Astrocyte (in vitro differentiated cells and primary cell): Measurements from ENCODE around the gene PRPSAP1. TPM values are rescaled to one million over a fixed set of nuclear protein-coding genes. Genes with fewer than 3 reads are reported as not detected.

Source experiments
- DNase-seq: peaks from one replicate; pipeline ENCODE4 v3.0.0-alpha.2; 2010; ENCODE audit warnings: low read depth
- FAIRE-seq: peaks from 2 replicates; lab custom pipeline; 2011; peaks lifted over from hg19 to GRCh38; lab: Jason Lieb, UNC
- H2AFZ ChIP-seq: 2 replicates; pipeline ENCODE4 v1.6.0; 2012; ENCODE audit warnings: low read depth, low read length, inconsistent platforms
- H3K27ac ChIP-seq: 2 replicates; pipeline ENCODE4 v1.5.1; 2011; ENCODE audit warnings: low read depth, low read length, inconsistent platforms
- H3K27me3 ChIP-seq: 2 replicates; pipeline ENCODE4 v1.6.0; 2011; ENCODE audit warnings: low read length, inconsistent platforms; ENCODE audit not compliant: insufficient read depth
- H3K36me3 ChIP-seq: 2 replicates; pipeline ENCODE4 v1.5.1; 2011; ENCODE audit warnings: low read length, inconsistent platforms; ENCODE audit not compliant: insufficient read depth
- H3K4me1 ChIP-seq: 2 replicates; pipeline ENCODE4 v1.5.1; 2011; ENCODE audit warnings: low read length, inconsistent platforms; ENCODE audit not compliant: insufficient read depth
- H3K4me2 ChIP-seq: 2 replicates; pipeline ENCODE4 v1.6.0; 2012; ENCODE audit warnings: low read length, inconsistent platforms
- H3K4me3 ChIP-seq: 2 replicates; pipeline ENCODE4 v1.5.1; 2011; ENCODE audit warnings: low read depth, mild to moderate bottlenecking, low read length, inconsistent platforms; ENCODE audit not compliant: insufficient read depth
- H3K79me2 ChIP-seq: 2 replicates; pipeline ENCODE4 v1.6.0; 2012; ENCODE audit warnings: mild to moderate bottlenecking, low read length, inconsistent platforms; ENCODE audit not compliant: insufficient read depth
- H3K9ac ChIP-seq: 2 replicates; pipeline ENCODE4 v1.6.0; 2012; ENCODE audit warnings: mild to moderate bottlenecking, low read length, inconsistent platforms
- H3K9me3 ChIP-seq: 2 replicates; pipeline ENCODE4 v1.5.1; 2012; ENCODE audit warnings: low read depth, mild to moderate bottlenecking, low read length, inconsistent platforms; ENCODE audit not compliant: insufficient read depth
- H4K20me1 ChIP-seq: 2 replicates; pipeline ENCODE4 v1.6.0; 2012; ENCODE audit warnings: low read length, inconsistent platforms; ENCODE audit not compliant: insufficient read depth
- H3K27ac Mint-ChIP-seq: one replicate; pipeline ENCODE4 v1.8.0; 2021; ENCODE audit warnings: mild to moderate bottlenecking, mixed read lengths; ENCODE audit not compliant: unreplicated experiment
- H3K27me3 Mint-ChIP-seq: one replicate; pipeline ENCODE4 v1.8.0; 2021; ENCODE audit warnings: low read depth, mixed read lengths; ENCODE audit not compliant: unreplicated experiment
- H3K36me3 Mint-ChIP-seq: one replicate; pipeline ENCODE4 v1.8.0; 2021; ENCODE audit warnings: low read depth, mixed read lengths; ENCODE audit not compliant: unreplicated experiment
- H3K4me1 Mint-ChIP-seq: one replicate; pipeline ENCODE4 v1.8.0; 2021; ENCODE audit warnings: low read depth, mixed read lengths; ENCODE audit not compliant: unreplicated experiment
- H3K4me3 Mint-ChIP-seq: one replicate; pipeline ENCODE4 v1.8.0; 2021; ENCODE audit warnings: mild to moderate bottlenecking, moderate library complexity, mixed read lengths; ENCODE audit not compliant: unreplicated experiment
- H3K9me3 Mint-ChIP-seq: one replicate; pipeline ENCODE4 v1.8.0; 2021; ENCODE audit warnings: mild to moderate bottlenecking, mixed read lengths; ENCODE audit not compliant: unreplicated experiment
- CTCF ChIP-seq: IDR thresholded peaks from 2 replicates; pipeline ENCODE4 v1.5.1; 2011; ENCODE audit warnings: low read depth, mild to moderate bottlenecking, inconsistent platforms, low read length, moderate library complexity; ENCODE audit not compliant: insufficient read depth
- EZH2 ChIP-seq: IDR thresholded peaks from 2 replicates; pipeline ENCODE4 v1.6.1; 2012; ENCODE audit warnings: mild to moderate bottlenecking, low read length, inconsistent platforms; ENCODE audit not compliant: insufficient read depth
- total RNA-seq: library from RNA; stranded (reverse); gene quantifications from 2 replicates; pipeline ENCODE4 v1.2.1, GENCODE V29; 2021

Gene PRPSAP1
- total RNA-seq, 1 donor from 2014 or later = 36.2 TPM

GRCh38 chr17:76353004-76353598, 615 bp downstream of the PRPSAP1 start:
- DNase-seq (no peak), FAIRE-seq (no peak)
- Histone ChIP-seq H2AFZ (peak overlapping the region; percentile 90), H3K4me3 (peak overlapping the region; percentile 65), H3K4me2 (peak overlapping the region; percentile 92), H3K4me1 (peaks cover 15% of the 10 kb centered on the region), H3K27ac (peak overlapping the region; percentile 95), H3K9ac (peak overlapping the region; percentile 85), H4K20me1 (peaks cover 11% of the 10 kb centered on the region), H3K79me2 (peaks cover 40% of the 10 kb centered on the region), H3K36me3 (no peaks in the 10 kb centered on the region), H3K27me3 (no peaks in the 10 kb centered on the region), H3K9me3 (no peaks in the 10 kb centered on the region)
- peak overlapping the region; percentile 94 for H3K4me3 Mint-ChIP-seq
- TF ChIP-seq EZH2 (no peak), CTCF (no peak)
- H3K27me3 Mint-ChIP-seq = no peaks in the 10 kb centered on the region
- peak overlapping the region; percentile 69 for H3K27ac Mint-ChIP-seq
- H3K4me1 Mint-ChIP-seq = peaks cover 4% of the 10 kb centered on the region
- no peaks in the 10 kb centered on the region for H3K9me3 Mint-ChIP-seq
- peaks cover 1% of the 10 kb centered on the region for H3K36me3 Mint-ChIP-seq

GRCh38 chr17:76351526-76352071, 2.1 kb downstream of the PRPSAP1 start:
- Histone ChIP-seq H3K36me3 (peaks cover 4% of the 10 kb centered on the region), H3K9ac (peak overlapping the region; percentile 5), H3K79me2 (peaks cover 40% of the 10 kb centered on the region), H2AFZ (no peak overlapping the region), H3K27me3 (no peaks in the 10 kb centered on the region), H3K27ac (no peak overlapping the region), H3K4me1 (peaks cover 15% of the 10 kb centered on the region), H3K4me3 (peak overlapping the region; percentile 8), H4K20me1 (peaks cover 15% of the 10 kb centered on the region), H3K4me2 (peak overlapping the region; percentile 92), H3K9me3 (no peaks in the 10 kb centered on the region)
- no peaks in the 10 kb centered on the region for H3K9me3 Mint-ChIP-seq
- peaks cover 5% of the 10 kb centered on the region for H3K36me3 Mint-ChIP-seq
- no peaks in the 10 kb centered on the region for H3K27me3 Mint-ChIP-seq
- H3K4me3 Mint-ChIP-seq = peak overlapping the region; percentile 94
- peaks cover 4% of the 10 kb centered on the region for H3K4me1 Mint-ChIP-seq
- H3K27ac Mint-ChIP-seq = no peak overlapping the region
- FAIRE-seq = no peak
- no peak for DNase-seq
- no peak for TF ChIP-seq CTCF
- no peak for TF ChIP-seq EZH2

GRCh38 chr17:76350463-76350862, 3.3 kb downstream of the PRPSAP1 start:
- H4K20me1 ChIP-seq = peaks cover 15% of the 10 kb centered on the region
- H3K9me3 Mint-ChIP-seq = no peaks in the 10 kb centered on the region
- DNase-seq = no peak

More at GRCh38 chr17:76350463-76350862, 3.3 kb downstream of the PRPSAP1 start:
- H3K4me2 ChIP-seq = no peak overlapping the region
- no peak overlapping the region for H3K4me3 Mint-ChIP-seq
- no peak overlapping the region for H3K27ac ChIP-seq
- peaks cover 14% of the 10 kb centered on the region for H3K36me3 ChIP-seq
- no peak for TF ChIP-seq CTCF
- no peak for TF ChIP-seq EZH2
- H3K4me1 Mint-ChIP-seq = peaks cover 7% of the 10 kb centered on the region
- peaks cover 40% of the 10 kb centered on the region for H3K79me2 ChIP-seq
- H3K9me3 ChIP-seq = no peaks in the 10 kb centered on the region
- H3K4me3 ChIP-seq = no peak overlapping the region
- H3K27me3 Mint-ChIP-seq = no peaks in the 10 kb centered on the region
- peaks cover 10% of the 10 kb centered on the region for H3K36me3 Mint-ChIP-seq
- no peaks in the 10 kb centered on the region for H3K27me3 ChIP-seq
- no peak for FAIRE-seq
- no peak overlapping the region for H2AFZ ChIP-seq
- H3K9ac ChIP-seq = no peak overlapping the region
- peaks cover 15% of the 10 kb centered on the region for H3K4me1 ChIP-seq
- H3K27ac Mint-ChIP-seq = no peak overlapping the region
